GM18508 (cell line): Measurements from ENCODE around the gene RPTOR.

Experiments
- ATAC-seq: cut with Tn5 transposase; IDR thresholded peaks from one replicate; pipeline ENCODE4 v1.9.1; 2021; ENCODE audit warnings: moderate number of reproducible peaks; ENCODE audit not compliant: insufficient read depth, unreplicated experiment

Gene RPTOR

DNA sequence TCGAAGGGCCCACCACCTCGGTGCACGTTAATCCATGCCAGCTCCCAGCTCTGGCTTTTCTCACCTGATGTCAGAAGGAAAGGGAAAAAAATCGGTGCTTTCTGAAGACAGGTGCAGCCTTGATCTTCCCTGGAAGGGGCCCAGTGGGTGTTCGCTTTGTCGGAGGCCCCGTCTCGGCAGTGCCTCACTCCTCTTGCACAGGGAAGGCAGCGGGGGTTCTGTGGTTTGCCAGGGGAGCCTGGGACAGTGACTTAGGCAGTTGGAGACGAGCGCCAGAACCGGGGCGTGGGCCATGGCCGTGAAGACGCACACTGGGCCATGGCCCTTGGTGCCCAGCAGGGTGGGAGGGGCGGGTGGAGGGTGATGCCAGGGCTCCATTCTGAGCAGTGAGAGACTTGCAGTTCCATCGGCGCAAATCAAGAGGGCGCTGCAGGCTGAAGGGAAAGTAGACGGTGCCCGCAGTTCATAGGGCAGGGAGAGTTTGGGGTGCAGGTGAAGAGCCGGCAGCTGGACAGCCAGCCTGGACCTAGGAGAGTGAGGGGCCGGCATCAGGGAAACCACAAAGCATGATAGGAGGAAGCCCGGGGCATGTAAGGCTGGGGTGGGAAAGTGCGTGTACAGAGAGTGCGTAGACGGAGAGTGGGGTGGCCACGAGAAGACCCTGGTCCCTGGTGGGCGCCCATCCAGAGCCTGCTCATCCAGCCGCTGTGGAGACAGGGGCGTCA lies 345.7 kb downstream of the RPTOR start:
- ATAC-seq, result no peak

GRCh38 chr17:80890921-80891396 lies 346.3 kb downstream of the RPTOR start:
- ATAC-seq, result no peak

GRCh38 chr17:80891397-80892018 lies 346.9 kb downstream of the RPTOR start:
- no peak for ATAC-seq

- ATAC-seq, result no peak
Observed at GRCh38 chr17:80892019-80892855, 347.6 kb downstream of the RPTOR start.

DNA sequence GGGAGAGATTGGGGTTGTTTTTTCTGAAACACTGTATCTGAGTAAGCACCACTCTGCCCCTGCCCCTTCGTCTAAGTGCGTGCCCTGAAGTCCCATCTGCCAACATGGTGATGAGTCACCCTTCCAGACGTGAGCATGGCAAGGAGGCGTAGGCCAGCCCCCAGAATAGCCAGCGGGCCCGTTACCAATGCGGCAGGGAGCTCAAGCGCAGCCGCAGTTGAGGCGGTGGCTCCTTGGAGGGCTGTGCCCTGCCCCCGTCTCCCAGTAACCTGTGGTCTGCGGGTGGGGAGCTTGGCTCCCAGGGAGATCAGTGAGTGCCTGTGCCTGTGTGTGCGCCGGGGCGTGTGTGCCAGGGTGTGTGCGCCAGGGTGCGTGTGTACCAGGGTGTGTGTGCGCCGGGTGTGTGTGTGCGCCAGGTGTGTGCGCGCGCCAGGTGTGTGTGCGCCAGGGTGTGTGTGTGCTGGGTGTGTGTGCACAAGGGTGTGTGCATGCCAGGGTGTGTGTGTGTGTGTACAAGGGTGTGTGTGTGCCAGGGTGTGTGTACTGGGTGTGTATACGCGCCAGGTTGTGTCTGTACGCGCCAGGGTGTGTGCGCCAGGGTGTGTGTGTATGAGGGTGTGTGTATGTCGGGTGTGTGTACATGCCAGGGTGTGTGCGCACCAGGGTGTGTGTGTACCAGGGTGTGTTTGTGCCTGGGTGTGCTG lies 348.4 kb downstream of the RPTOR start:
- ATAC-seq, result no peak

DNA sequence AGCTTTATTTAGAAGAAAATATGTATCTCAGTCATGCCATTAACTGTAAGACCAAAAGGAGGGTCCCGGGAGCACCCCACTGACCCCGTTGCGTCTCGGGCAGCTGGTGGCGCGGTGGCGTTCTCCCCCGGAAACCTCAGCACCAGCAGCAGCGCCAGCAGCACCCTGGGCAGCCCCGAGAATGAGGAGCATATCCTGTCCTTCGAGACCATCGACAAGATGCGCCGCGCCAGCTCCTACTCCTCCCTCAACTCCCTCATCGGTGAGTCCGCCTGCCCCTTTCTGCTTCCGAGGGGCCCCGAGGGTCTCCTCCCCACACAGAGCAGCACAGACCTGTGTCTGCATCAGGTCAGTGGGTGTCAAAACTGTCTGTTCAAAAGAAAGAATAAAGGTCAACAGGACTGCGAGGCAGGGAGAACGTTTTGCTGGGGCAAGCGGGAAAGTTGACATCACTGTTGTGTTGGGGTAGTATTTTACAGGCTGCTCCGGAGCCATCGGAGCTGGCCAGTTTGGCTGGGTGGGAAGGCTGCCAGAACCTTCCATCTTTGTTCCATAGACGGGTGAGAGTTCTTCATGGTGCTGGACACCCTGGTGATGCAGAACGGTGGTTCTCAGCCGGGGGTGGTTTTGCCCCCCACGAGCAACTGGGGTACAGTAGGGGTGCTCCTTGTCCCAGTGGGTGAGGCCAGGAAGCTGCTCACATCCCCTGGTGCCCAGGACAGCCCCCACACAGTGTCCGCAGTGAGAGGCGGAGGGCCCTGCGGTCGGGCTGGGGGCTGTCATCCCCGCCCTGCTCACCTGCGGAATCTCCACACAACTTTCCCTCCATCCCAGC lies 349.2 kb downstream of the RPTOR start:
- no peak for ATAC-seq

GRCh38 chr17:80894439-80894721 lies 349.7 kb downstream of the RPTOR start:
- ATAC-seq, result no peak

- ATAC-seq, result no peak
Observed at GRCh38 chr17:80894726-80895125, 350.1 kb downstream of the RPTOR start.

DNA sequence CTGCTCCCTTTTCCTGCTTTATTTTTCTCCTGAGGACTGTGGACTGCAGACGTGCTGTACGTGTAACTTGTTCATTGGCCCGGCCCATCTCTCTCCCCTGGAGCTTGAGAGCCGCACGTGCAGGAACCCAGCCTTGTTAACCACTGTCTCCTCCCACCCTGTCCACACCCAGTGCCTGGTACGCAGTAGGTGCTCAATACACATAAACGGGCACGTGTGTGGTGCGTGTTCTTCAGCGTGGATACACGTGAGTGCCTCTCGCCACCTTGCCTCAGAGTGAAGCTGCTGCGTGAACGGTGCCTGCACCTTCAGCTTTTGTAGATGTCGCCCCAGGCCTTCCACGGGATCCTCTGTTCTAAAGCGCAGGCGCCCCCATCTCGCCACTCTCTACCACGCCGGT lies 350.7 kb downstream of the RPTOR start:
- ATAC-seq, result no peak

- ATAC-seq, result no peak
Observed at GRCh38 chr17:80898716-80899115, 354.1 kb downstream of the RPTOR start.

DNA sequence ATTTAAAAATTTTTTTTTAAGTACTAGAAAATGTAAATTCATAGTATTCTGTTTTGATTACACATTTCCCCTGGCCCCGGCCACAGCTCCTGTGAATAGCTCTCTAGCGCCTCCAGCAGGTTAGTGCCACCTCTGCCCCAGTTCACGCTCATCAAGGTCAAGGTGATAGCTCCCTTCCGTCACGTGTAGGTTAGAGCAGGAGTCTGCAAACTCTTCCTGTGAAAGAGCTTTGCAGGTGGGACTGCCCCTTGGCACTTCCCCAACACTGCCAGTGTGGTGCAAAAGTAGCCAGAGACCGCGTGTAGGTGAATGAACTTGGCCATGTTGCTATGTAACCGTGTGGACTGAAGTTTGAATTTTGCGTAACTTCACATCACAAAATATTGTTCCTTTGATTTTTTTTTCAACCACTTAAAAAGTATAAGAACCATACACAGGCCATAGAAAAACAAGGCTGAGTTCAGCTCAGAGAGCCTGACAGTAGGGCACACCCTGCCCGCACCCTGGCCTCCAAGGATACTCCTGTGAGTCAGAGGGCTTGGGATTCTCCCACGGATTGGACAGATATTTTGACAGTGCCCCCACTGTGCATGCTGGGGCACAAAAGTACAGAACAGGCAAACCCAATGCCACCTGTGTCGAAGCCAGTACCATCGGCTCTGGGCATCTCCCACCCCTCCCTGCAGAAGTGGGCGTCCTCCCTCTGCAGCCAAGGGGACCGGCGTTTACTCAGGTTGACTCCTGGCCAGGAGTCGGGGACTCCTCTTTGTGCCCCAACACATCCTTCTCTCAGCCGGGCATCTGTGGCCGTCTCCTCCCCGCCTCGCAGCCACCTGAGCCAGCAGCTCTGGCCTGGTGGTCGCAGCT lies 355.0 kb downstream of the RPTOR start:
- ATAC-seq, result no peak

- no peak for ATAC-seq
Observed at GRCh38 chr17:80901319-80901718, 356.7 kb downstream of the RPTOR start.

DNA sequence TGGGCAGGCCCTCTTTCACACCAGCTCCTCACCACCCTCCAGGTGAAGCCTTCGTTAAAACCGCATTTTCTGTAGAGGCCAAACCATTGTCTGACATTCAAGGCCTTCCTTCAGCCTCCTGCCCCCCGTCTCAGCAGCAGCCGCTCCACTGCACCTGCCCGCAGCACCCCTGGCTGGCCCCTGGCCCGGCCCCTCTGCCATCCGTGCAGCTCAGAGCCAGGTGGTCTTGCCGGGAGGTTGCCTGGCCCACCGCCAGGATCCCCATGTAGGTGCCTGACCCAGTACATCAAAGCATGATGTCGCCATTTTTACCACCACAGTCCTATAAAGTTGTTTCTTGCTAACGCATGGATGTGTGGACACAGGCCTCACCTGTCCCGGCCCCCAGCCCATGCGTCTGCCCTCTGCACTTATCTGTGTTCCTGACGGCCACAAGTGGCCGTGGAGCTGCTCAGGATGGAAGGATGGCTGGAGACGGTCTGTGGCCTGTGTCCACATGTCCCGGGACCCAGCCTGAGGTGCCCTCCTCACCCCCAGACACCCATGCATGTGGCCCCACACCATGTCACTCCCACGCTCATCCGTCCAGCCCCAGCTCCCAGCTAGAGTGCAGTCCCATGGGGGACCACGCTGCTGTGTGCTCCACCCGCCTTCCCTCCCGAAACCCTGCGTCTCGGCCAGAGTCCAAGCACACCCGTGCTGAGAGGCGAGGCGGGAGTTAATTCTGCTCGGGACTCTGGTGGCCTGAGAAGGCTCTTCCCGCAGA lies 357.7 kb downstream of the RPTOR start:
- no peak for ATAC-seq

GRCh38 chr17:80902963-80903611 lies 358.4 kb downstream of the RPTOR start:
- no peak for ATAC-seq

DNA sequence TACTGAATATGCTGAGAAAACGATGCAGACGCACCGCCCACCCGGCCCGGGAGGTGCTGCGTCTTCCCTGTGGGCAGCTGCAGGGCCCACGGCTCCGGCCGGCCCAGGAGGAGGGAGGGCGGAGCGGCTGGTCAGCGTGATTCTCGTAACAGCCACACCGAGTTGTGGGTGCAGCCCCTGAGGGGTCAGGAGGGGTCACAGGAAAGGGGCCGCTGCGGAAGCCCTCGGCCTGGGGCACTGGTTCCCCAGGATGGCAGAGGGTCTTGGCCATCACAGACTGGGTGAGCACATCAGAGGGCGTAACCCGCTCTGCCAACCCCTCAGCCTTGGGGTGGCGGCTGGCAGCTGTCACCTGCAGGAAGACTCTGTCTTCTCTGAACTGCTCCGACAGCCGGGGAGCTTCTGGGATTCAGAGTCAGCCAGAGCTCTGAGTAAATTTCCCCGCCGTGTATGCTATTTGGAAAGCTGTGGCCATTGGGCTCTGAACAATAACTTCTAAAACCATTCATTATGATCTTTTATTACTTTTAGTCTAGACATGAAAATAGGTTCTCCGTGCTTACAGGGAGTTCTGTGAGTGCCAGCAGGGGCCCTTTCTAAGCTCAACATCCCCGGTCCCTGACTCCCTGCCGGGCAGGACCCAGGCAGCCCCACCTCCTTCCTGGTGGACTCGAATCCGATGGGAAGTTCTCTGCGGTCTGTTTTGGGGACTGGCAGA lies 359.6 kb downstream of the RPTOR start:
- ATAC-seq, result no peak

DNA sequence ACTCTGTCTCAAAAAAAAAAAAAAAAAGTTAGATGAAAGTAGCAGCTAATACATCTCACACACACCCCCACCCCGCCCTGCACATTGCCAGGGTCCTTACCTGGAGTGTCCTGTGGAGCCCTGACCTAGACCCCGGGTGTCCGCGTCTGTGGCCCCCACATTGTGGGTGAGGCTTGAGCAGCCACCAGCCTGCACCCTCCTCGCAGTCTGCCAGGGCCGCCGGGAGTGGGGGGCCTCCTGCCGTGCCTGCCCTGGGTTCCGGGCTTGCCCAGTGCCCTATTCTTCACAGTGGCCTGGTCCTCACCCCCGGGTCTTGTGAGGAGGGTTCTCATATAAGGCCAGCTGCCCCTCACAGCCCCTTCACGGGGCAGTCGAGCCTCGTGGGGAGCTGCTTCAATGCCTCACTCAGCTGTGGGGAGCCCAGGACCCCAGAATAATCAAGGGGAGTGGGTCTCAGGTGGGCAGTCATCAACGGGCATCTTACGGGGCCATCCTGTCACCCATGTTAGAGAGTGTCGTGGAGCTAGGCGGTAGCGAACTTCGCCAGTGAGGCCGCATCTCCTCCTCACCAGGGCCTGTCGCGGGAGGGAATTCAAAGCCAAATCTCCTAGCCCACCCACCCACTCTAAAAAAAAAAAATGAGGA lies 361.1 kb downstream of the RPTOR start:
- no peak for ATAC-seq
